Heart left ventricle (tissue), 13 donors: ENCODE results near the gene ST3GAL4.

Experiments
- POLR2A ChIP-seq, 2 donors: fragments of 450-650 bp; IDR thresholded peaks; one replicate each; pipeline ENCODE4 v1.6.1; 2017; ENCODE audit warnings: antibody characterized with exemption in 2 of 2, mild to moderate bottlenecking in 2 of 2, moderate library complexity in 2 of 2
- TF ChIP-seq, protein P1 (sequence below), 12 donors: fragments of 200-600 bp; sonication (generic) in 4 of 12; IDR thresholded peaks; one replicate each; pipeline versions ENCODE4 v1.5.0 to v1.8.0; 2018 to 2022; ENCODE audit warnings: antibody characterized with exemption in 12 of 12, mild to moderate bottlenecking in 5 of 12
- donor health status: ischemic (EF 13 %, LVEDD 7.1; RV severe dilation, severe dysfunction).
- donor health status: DM: no; HTN: yes; CAD: no.
- donor health status: DM: no; HTN: no; CAD: no.
- donor health status: ischemic (EF 25% LVEDD 6.9; RV normal size, moderate dysfunction).
- donor health status: ischemic (EF 25% LVEDD 5.7; RV mildly dilated, moderate dysfunction).
- donor health status: ischemic (EF 35%, LVEDD 5.7; RV mildly dilated, moderate dysfunction).
- donor health status: nonischemic (EF 11% LVEDD 7.7; RV severe dilation, severe dysfunction).
- donor health status: DM: yes; HTN: yes; CAD: no.
- donor health status: PGD.
- donor health status: ischemic (EF 29% LVEDD 5.4; RV normal size, mild dysfunction).
- donor health status: nonischemic (EF 23%, LVEDD 6.1; RV moderate dilation, normal function).

- TF ChIP-seq, protein P1, sequence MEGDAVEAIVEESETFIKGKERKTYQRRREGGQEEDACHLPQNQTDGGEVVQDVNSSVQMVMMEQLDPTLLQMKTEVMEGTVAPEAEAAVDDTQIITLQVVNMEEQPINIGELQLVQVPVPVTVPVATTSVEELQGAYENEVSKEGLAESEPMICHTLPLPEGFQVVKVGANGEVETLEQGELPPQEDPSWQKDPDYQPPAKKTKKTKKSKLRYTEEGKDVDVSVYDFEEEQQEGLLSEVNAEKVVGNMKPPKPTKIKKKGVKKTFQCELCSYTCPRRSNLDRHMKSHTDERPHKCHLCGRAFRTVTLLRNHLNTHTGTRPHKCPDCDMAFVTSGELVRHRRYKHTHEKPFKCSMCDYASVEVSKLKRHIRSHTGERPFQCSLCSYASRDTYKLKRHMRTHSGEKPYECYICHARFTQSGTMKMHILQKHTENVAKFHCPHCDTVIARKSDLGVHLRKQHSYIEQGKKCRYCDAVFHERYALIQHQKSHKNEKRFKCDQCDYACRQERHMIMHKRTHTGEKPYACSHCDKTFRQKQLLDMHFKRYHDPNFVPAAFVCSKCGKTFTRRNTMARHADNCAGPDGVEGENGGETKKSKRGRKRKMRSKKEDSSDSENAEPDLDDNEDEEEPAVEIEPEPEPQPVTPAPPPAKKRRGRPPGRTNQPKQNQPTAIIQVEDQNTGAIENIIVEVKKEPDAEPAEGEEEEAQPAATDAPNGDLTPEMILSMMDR (IDR thresholded peaks at IDR 0.05) = no peak
- TF ChIP-seq POLR2A (IDR thresholded peaks at IDR 0.05) = no peak
Observed at GRCh38 chr11:126327281-126328000, 28.0 kb upstream of the ST3GAL4 start.
